ENCODE measurements around the gene CPLANE2. TPM values are rescaled to one million over a fixed set of nuclear protein-coding genes. Genes with fewer than 3 reads are reported as not detected.

Gene CPLANE2
- total RNA-seq, 5 donors from 2014 or later (not counting 1 experiment from before 2014, with no cell fraction given), result 6.6 to 13.2 (median 11.3) TPM

DNA sequence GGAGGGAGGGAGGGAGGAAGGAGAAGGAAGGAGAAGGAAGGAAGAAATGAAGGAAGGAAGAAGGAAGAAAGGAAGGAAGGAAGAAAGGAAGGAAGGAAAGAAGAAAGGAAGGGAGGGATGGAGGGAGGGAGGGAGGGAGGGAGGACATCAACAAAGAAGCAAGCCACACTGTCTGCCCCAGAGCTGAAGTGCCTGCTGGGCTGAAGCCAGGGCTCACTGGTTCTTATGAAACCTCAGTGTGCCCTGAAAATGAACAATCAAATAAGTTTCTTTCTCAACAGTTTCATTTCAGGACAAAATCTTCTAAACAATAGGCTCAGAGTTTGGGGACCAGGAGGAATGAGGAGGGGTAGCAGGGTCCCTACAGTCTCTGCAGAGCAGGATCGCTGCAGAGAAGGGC is 45.7 kb downstream of the CPLANE2 start:
- CTCF ChIA-PET, result interaction anchor here in 1 of 2 donors (0.8 kb wide), 1 partner anchor 112 kb away, joined by 3 read pairs; no protein-coding TSS in a partner anchor
- POLR2A ChIA-PET, result interaction anchor here in 1 of 2 donors (0.7 kb wide), 1 partner anchor 31 kb away, joined by 8 read pairs; no protein-coding TSS in a partner anchor
- peaks cover 10% of the 10 kb centered on the region in 2 donors for H3K27me3 Mint-ChIP-seq
- ATAC-seq (replicated peaks in 1 of 4) (no peak), DNase-seq (no peak)
- H3K9me3 ChIP-seq, result no peaks in the 10 kb centered on the region
- H3K4me1 Mint-ChIP-seq, result peaks cover 0 to 5% (median 4%) of the 10 kb centered on the region in 3 donors
- H3K4me3 ChIP-seq (ENCODE audit: control insufficient read depth in 1 of 2, extremely low read depth in 1 of 2, low read length in 1 of 2), result no peak overlapping the region
- H3K9me3 Mint-ChIP-seq, result no peaks in the 10 kb centered on the region
- peaks cover under 1% of the 10 kb centered on the region for H3K36me3 Mint-ChIP-seq
- peaks cover 0 to 36% of the 10 kb centered on the region in 2 experiments for H3K27me3 ChIP-seq (replicated peaks in 1 of 2; ENCODE audit: control insufficient read depth in 2 of 2, extremely low read depth in 1 of 2, insufficient read depth in 2 of 2, low read length in 1 of 2)
- no peak overlapping the region for H3K27ac Mint-ChIP-seq
- no peak overlapping the region for H3K4me3 Mint-ChIP-seq
- peaks cover 0 to 7% of the 10 kb centered on the region in 2 experiments for H3K4me1 ChIP-seq (ENCODE audit: control insufficient read depth in 1 of 2, extremely low read depth in 1 of 2, insufficient read depth in 2 of 2, low read length in 2 of 2)
- H3K36me3 ChIP-seq (ENCODE audit: control insufficient read depth in 2 of 2, extremely low read depth in 1 of 2, insufficient read depth in 1 of 2, low read length in 1 of 2), result no peaks in the 10 kb centered on the region
- WGBS (ENCODE audit: insufficient coverage), result no CpG with 5 or more reads among the region's 1 CpG
- no peak overlapping the region for H3K27ac ChIP-seq (ENCODE audit: low read length)

DNA sequence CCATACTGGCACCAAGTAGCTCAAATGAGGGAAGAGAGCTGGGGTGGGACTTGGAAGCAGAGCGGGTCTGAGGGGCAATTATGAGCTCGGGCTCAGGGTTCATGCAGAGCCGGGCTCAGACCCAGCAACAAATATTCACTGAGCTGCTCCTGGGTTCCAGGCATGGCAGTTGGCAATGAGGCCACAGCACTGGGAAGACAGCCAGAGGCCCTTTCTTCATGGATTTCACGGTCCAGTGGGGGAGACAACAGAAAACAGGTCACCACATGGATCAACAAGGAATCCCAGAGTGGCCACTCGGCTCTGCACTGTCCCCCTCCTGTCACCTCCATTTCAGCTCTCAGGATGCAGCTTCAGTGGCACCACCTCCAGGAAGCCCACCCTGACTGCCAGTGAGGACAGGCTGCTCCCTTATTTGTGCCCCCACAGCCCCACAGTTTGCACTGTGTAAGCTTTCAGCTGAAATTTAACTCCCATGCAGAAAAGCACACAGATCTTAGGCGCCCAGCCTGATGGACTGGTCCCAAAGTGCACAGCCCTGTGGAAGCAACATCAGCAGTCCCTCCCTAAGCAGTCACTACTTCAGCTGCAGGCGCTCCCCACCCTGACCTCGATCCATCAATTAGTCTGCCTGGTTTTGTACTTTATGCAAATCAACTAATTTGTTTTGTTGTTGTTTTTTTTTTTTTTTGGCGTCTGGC is 46.9 kb downstream of the CPLANE2 start:
- ChIA-PET POLR2A (interaction anchor here in 1 of 2 donors (0.6 kb wide), 1 partner anchor 131 kb away, joined by 3 read pairs; no protein-coding TSS in a partner anchor), CTCF (interaction anchor here (0.7 to 4.2 kb wide), 3 partner anchors 9 to 111 kb away, joined by 3 to 44 read pairs (median 7); no protein-coding TSS in a partner anchor)
- Mint-ChIP-seq H3K4me3 (no peak overlapping the region), H3K27me3 (peaks cover 10% of the 10 kb centered on the region in 2 donors), H3K4me1 (peaks cover 0 to 5% (median 4%) of the 10 kb centered on the region in 3 donors), H3K9me3 (no peaks in the 10 kb centered on the region), H3K36me3 (no peaks in the 10 kb centered on the region), H3K27ac (no peak overlapping the region)
- Histone ChIP-seq H3K36me3 (ENCODE audit: control insufficient read depth in 2 of 2, extremely low read depth in 1 of 2, insufficient read depth in 1 of 2, low read length in 1 of 2) (no peaks in the 10 kb centered on the region), H3K4me1 (ENCODE audit: control insufficient read depth in 1 of 2, extremely low read depth in 1 of 2, insufficient read depth in 2 of 2, low read length in 2 of 2) (peaks cover 0 to 7% of the 10 kb centered on the region in 2 experiments), H3K9me3 (no peaks in the 10 kb centered on the region), H3K27me3 (replicated peaks in 1 of 2; ENCODE audit: control insufficient read depth in 2 of 2, extremely low read depth in 1 of 2, insufficient read depth in 2 of 2, low read length in 1 of 2) (peaks cover 0 to 36% of the 10 kb centered on the region in 2 experiments), H3K4me3 (ENCODE audit: control insufficient read depth in 1 of 2, extremely low read depth in 1 of 2, low read length in 1 of 2) (no peak overlapping the region), H3K27ac (ENCODE audit: low read length) (no peak overlapping the region)
- WGBS (ENCODE audit: insufficient coverage), result 80% methylated on average over 7 of the region's 9 CpGs
- DNase-seq, result no peak
- ATAC-seq (replicated peaks in 1 of 4), result no peak

DNA sequence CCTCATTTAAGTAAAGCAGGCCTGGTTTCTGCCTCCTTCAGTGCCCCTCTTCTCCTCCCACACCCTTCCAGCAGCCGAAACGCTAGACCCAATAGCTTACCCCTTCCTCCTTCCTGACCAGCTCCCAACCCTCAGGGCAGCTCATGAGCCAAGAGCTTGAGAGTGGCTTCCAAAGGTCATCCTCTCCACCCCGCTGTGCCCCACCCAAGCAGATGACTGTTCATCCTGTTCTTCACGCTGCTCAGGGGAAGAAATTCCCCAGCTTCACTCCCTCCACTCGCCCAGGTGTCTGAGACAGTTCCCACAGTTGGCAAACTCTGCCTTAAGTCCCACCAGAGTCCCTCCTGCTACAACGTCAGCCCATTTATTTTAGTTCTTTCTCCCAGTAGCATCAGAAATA is 48.0 kb downstream of the CPLANE2 start:
- no peaks in the 10 kb centered on the region for H3K9me3 Mint-ChIP-seq
- ATAC-seq (replicated peaks in 1 of 4) (no peak), DNase-seq (no peak)
- peaks cover 0 to 5% (median 4%) of the 10 kb centered on the region in 3 donors for H3K4me1 Mint-ChIP-seq
- no peak overlapping the region for H3K4me3 Mint-ChIP-seq
- Histone ChIP-seq H3K27me3 (replicated peaks in 1 of 2; ENCODE audit: control insufficient read depth in 2 of 2, extremely low read depth in 1 of 2, insufficient read depth in 2 of 2, low read length in 1 of 2) (peaks cover 0 to 36% of the 10 kb centered on the region in 2 experiments), H3K36me3 (ENCODE audit: control insufficient read depth in 2 of 2, extremely low read depth in 1 of 2, insufficient read depth in 1 of 2, low read length in 1 of 2) (no peaks in the 10 kb centered on the region), H3K4me3 (ENCODE audit: control insufficient read depth in 1 of 2, extremely low read depth in 1 of 2, low read length in 1 of 2) (no peak overlapping the region), H3K27ac (ENCODE audit: low read length) (no peak overlapping the region), H3K9me3 (no peaks in the 10 kb centered on the region), H3K4me1 (ENCODE audit: control insufficient read depth in 1 of 2, extremely low read depth in 1 of 2, insufficient read depth in 2 of 2, low read length in 2 of 2) (peaks cover 0 to 7% of the 10 kb centered on the region in 2 experiments)
- ChIA-PET CTCF (interaction anchor here (0.9 to 4.2 kb wide), 2 partner anchors 110 to 111 kb away, joined by 3 to 44 read pairs; no protein-coding TSS in a partner anchor), POLR2A (no interaction called here)
- H3K27ac Mint-ChIP-seq, result no peak overlapping the region
- H3K27me3 Mint-ChIP-seq, result peaks cover 10% of the 10 kb centered on the region in 2 donors
- 65% methylated on average over 5 of the region's 6 CpGs for WGBS (ENCODE audit: insufficient coverage)
- H3K36me3 Mint-ChIP-seq, result no peaks in the 10 kb centered on the region

DNA sequence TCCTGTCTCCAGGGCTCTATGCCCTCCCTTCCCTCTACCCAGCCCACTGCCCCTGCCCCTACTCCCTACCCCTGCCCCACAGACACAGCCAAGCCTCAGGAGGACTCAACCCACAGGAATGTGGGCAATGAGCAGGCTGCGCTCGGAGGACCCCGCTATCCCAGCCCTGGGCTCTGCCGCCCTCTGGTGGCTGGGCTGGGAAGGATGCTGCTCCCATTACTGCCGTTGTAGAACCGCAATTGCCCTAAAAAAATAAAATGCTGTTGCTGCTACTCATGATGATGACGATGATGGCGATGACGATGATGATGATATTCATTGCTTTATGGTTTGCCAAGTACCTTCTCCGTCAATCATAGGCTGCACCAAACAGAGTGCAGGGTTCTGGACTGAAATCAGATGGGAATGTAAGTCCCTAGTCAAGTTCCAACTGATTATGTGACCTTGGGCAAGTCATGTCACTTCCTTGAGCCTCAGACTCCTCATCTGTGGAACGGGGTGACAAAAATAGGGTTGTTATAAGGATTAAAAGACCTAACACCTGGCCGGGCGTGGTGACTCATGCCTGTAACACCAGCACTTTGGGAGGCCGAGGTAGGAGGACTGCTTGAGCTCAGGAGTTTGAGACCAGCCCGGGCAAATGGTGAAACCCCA is 49.1 kb downstream of the CPLANE2 start:
- Histone ChIP-seq H3K27ac (ENCODE audit: low read length) (no peak overlapping the region), H3K9me3 (no peaks in the 10 kb centered on the region), H3K4me1 (ENCODE audit: control insufficient read depth in 1 of 2, extremely low read depth in 1 of 2, insufficient read depth in 2 of 2, low read length in 2 of 2) (peaks cover 0 to 7% of the 10 kb centered on the region in 2 experiments), H3K4me3 (ENCODE audit: control insufficient read depth in 1 of 2, extremely low read depth in 1 of 2, low read length in 1 of 2) (no peak overlapping the region), H3K27me3 (replicated peaks in 1 of 2; ENCODE audit: control insufficient read depth in 2 of 2, extremely low read depth in 1 of 2, insufficient read depth in 2 of 2, low read length in 1 of 2) (peaks cover 0 to 36% of the 10 kb centered on the region in 2 experiments), H3K36me3 (ENCODE audit: control insufficient read depth in 2 of 2, extremely low read depth in 1 of 2, insufficient read depth in 1 of 2, low read length in 1 of 2) (no peaks in the 10 kb centered on the region)
- WGBS (ENCODE audit: insufficient coverage), result 17% methylated on average over 5 of the region's 15 CpGs
- Mint-ChIP-seq H3K27me3 (peaks cover 10% of the 10 kb centered on the region in 2 donors), H3K9me3 (no peaks in the 10 kb centered on the region), H3K36me3 (no peaks in the 10 kb centered on the region), H3K27ac (no peak overlapping the region), H3K4me3 (no peak overlapping the region), H3K4me1 (peaks cover 0 to 5% (median 4%) of the 10 kb centered on the region in 3 donors)
- CTCF ChIA-PET, result interaction anchor here (0.9 to 4.2 kb wide), 3 partner anchors 107 to 110 kb away, joined by 3 to 44 read pairs (median 5); no protein-coding TSS in a partner anchor
- DNase-seq (peak; percentile 31 to 88 (median 69)), ATAC-seq (replicated peaks in 1 of 4) (peak; percentile 78 to 96 (median 82))
- POLR2A ChIA-PET, result no interaction called here

DNA sequence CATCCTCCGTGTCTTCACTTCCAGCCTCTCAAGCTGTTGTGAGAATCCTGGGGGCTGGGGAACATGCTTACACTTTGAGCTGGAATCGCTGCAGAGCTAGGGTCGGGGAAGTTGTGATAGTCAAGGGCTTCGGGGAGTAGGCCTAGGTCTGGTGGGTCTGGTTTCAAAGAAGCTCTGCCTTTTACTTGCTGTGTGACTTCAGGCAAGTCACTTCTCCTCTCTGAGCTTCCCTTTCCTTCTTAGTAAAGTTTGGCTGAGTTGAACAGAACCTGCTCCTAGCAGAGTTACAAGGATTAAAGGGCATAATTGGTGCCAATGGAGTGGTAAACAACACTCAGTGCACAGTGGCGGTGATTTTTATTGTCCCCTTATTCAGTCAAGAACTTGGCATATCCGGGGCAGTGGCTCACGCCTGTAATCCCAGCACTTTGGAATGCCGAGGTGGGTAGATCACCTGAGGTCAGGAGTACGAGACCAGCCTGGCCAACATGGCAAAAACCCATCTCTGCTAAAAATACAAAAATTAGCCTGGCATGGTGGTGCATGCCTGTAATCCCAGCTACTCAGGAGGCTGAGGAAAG is 50.2 kb downstream of the CPLANE2 start:
- Mint-ChIP-seq H3K36me3 (no peaks in the 10 kb centered on the region), H3K4me3 (no peak overlapping the region), H3K4me1 (peaks cover 0 to 5% (median 4%) of the 10 kb centered on the region in 3 donors), H3K27ac (no peak overlapping the region), H3K9me3 (no peaks in the 10 kb centered on the region), H3K27me3 (peaks cover 10% of the 10 kb centered on the region in 2 donors)
- H3K9me3 ChIP-seq, result no peaks in the 10 kb centered on the region
- H3K27ac ChIP-seq (ENCODE audit: low read length), result no peak overlapping the region
- ChIA-PET CTCF (interaction anchor here (0.6 to 4.2 kb wide), 12 partner anchors 12 to 395 kb away, joined by 3 to 44 read pairs (median 4); no protein-coding TSS in a partner anchor), POLR2A (no interaction called here)
- 78% methylated on average over 6 of the region's 9 CpGs for WGBS (ENCODE audit: insufficient coverage)
- H3K4me1 ChIP-seq (ENCODE audit: control insufficient read depth in 1 of 2, extremely low read depth in 1 of 2, insufficient read depth in 2 of 2, low read length in 2 of 2), result peaks cover 0 to 7% of the 10 kb centered on the region in 2 experiments
- H3K4me3 ChIP-seq (ENCODE audit: control insufficient read depth in 1 of 2, extremely low read depth in 1 of 2, low read length in 1 of 2), result no peak overlapping the region
- H3K27me3 ChIP-seq (replicated peaks in 1 of 2; ENCODE audit: control insufficient read depth in 2 of 2, extremely low read depth in 1 of 2, insufficient read depth in 2 of 2, low read length in 1 of 2), result peaks cover 0 to 31% of the 10 kb centered on the region in 2 experiments
- no peak for DNase-seq
- no peak for ATAC-seq (replicated peaks in 1 of 4)
- no peaks in the 10 kb centered on the region for H3K36me3 ChIP-seq (ENCODE audit: control insufficient read depth in 2 of 2, extremely low read depth in 1 of 2, insufficient read depth in 1 of 2, low read length in 1 of 2)
